Measurements from ENCODE around the gene SCTR. TPM values are rescaled to one million over a fixed set of nuclear protein-coding genes. Genes with fewer than 3 reads are reported as not detected.

SCTR gene
- total and polyA plus RNA-seq, 2 of the 13 experiments (the other 11 are each of a cell fraction or from before 2014, with no cell fraction given): not detected

GRCh38 chr2:119431155-119431975 lies 92.9 kb downstream of the SCTR start, which contains the start of gene TMEM37 (continued):
- TF ChIP-seq AHDC1 (CRISPR knock-in tag; IDR thresholded peaks at IDR 0.05; ENCODE audit: borderline replicate concordance): peak; percentile 48; the same call in 1 of the 2 replicates
- no peak for TF ChIP-seq MEIS2 (CRISPR knock-in tag; IDR thresholded peaks at IDR 0.05)
- TF ChIP-seq ZFYVE20 (CRISPR knock-in tag; IDR thresholded peaks at IDR 0.05; ENCODE audit: borderline replicate concordance, low read depth): no peak
- TF ChIP-seq ZNF772 (CRISPR knock-in tag; IDR thresholded peaks at IDR 0.05): peak; percentile 88
- no peak for TF ChIP-seq CBX2 (IDR thresholded peaks at IDR 0.05; ENCODE audit: low read depth, low read length)
- no peak for TF ChIP-seq CBX2 (CRISPR knock-in tag; IDR thresholded peaks at IDR 0.05; ENCODE audit: low read depth)
- no peak for TF ChIP-seq SSRP1 (CRISPR knock-in tag; IDR thresholded peaks at IDR 0.05)
- peak; percentile 58 for TF ChIP-seq TAF1 (CRISPR knock-in tag; IDR thresholded peaks at IDR 0.05)
- peak; percentile 79 for TF ChIP-seq IKZF4 (CRISPR knock-in tag; IDR thresholded peaks at IDR 0.05; ENCODE audit: borderline replicate concordance, low read depth, not compliant biosample characterization)
- TF ChIP-seq GATA4 (IDR thresholded peaks at IDR 0.05; ENCODE audit: borderline replicate concordance, low read depth): no peak
- no peak for TF ChIP-seq XBP1 (CRISPR knock-in tag; IDR thresholded peaks at IDR 0.05)
- TF ChIP-seq ZNF33B (CRISPR knock-in tag; IDR thresholded peaks at IDR 0.05): no peak; the same call in 1 of the 2 replicates
- no peak for TF ChIP-seq ZNF205 (CRISPR knock-in tag; IDR thresholded peaks at IDR 0.05)
- TF ChIP-seq ZXDC (CRISPR knock-in tag; IDR thresholded peaks at IDR 0.05): peak; percentile 49; the same call in 1 of the 2 replicates
- peak; percentile 7; the same call in 1 of the 2 replicates for TF ChIP-seq TCF7 (IDR thresholded peaks at IDR 0.05; ENCODE audit: low read depth)
- TF ChIP-seq DRAP1 (CRISPR knock-in tag; IDR thresholded peaks at IDR 0.05): peak; percentile 50; the same call in 1 of the 2 replicates
- peak; percentile 59 for TF ChIP-seq KAT8 (CRISPR knock-in tag; IDR thresholded peaks at IDR 0.05)
- TF ChIP-seq ZNF225 (CRISPR knock-in tag; IDR thresholded peaks at IDR 0.05): no peak
- TF ChIP-seq NCOA2 (CRISPR knock-in tag; IDR thresholded peaks at IDR 0.05): peak; percentile 74
- no peak for TF ChIP-seq AGO2 (optimal IDR thresholded peaks at IDR 0.05; ENCODE audit: low read depth, low read length)
- TF ChIP-seq ZBTB7A (CRISPR knock-in tag; IDR thresholded peaks at IDR 0.05): no peak
- TF ChIP-seq BORCS8-MEF2B (CRISPR knock-in tag; IDR thresholded peaks at IDR 0.05): no peak; the same call in 1 of the 2 replicates
